ENCODE data around the gene PSRC1.

DNA sequence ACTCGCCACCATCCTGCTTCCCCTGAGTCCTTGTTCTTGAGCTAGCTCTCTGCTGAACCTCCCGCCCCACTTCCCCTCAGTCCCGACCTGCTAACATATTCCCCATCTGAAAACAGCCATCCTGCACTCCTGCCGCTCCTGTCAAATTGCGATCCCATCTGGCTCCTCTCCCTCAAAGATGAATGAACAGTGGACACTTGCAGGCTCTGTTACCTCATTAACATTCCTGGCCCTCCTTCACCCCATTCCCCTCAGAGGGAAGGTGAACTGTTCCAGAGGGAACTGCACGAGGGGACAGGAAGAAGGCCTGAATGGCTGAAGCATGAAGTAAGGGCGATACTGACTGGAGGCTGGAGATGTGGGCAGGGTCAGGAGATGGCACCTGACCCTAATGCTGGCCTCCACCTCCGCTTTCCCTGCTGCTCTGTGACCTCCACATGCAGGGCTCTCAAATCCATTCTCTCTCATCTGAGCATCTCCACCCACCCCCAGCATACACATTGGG is 41.1 kb downstream of the PSRC1 start:
- TF ChIP-seq FOXM1 (IDR thresholded peaks at IDR 0.05; ENCODE audit: low read depth), result no peak
- TF ChIP-seq, protein P1, sequence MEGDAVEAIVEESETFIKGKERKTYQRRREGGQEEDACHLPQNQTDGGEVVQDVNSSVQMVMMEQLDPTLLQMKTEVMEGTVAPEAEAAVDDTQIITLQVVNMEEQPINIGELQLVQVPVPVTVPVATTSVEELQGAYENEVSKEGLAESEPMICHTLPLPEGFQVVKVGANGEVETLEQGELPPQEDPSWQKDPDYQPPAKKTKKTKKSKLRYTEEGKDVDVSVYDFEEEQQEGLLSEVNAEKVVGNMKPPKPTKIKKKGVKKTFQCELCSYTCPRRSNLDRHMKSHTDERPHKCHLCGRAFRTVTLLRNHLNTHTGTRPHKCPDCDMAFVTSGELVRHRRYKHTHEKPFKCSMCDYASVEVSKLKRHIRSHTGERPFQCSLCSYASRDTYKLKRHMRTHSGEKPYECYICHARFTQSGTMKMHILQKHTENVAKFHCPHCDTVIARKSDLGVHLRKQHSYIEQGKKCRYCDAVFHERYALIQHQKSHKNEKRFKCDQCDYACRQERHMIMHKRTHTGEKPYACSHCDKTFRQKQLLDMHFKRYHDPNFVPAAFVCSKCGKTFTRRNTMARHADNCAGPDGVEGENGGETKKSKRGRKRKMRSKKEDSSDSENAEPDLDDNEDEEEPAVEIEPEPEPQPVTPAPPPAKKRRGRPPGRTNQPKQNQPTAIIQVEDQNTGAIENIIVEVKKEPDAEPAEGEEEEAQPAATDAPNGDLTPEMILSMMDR (IDR thresholded peaks at IDR 0.05), result no peak

Measured in SK-N-SH (cell line).